PC-9 (cell line): Measurements from ENCODE around the gene TMEM44.

Experiments used
- EZH2 ChIP-seq: fragments of 200-600 bp; sonication (generic); IDR thresholded peaks from 2 replicates; pipeline ENCODE4 v1.8.0; 2017; ENCODE audit warnings: antibody characterized with exemption, low read depth
- TF ChIP-seq, protein P1 (sequence below): fragments of 200-600 bp; sonication (generic); conservative IDR thresholded peaks from 2 replicates; pipeline ENCODE4 v1.6.1; 2017; ENCODE audit warnings: mixed run types, antibody characterized with exemption, mild to moderate bottlenecking, moderate library complexity

DNA sequence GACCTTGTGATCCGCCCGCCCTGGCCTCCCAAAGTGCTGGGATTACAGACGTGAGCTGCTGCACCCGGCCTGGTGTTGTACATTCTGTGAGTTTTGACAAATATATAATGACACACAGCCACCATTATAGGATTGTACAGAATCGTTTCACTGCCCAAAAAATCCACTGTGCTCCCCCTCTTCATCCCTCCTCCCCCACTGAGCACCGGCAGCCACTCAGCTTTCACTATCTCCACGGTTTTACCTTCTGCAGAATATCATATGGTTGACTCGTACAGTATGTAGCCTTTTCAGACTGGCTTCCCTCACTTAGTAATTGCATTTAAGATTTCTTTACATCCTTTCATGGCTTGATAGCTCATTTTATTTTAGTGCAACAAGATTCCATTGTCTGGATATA, 89.7 kb downstream of the TMEM44 start:
- TF ChIP-seq, protein P1, sequence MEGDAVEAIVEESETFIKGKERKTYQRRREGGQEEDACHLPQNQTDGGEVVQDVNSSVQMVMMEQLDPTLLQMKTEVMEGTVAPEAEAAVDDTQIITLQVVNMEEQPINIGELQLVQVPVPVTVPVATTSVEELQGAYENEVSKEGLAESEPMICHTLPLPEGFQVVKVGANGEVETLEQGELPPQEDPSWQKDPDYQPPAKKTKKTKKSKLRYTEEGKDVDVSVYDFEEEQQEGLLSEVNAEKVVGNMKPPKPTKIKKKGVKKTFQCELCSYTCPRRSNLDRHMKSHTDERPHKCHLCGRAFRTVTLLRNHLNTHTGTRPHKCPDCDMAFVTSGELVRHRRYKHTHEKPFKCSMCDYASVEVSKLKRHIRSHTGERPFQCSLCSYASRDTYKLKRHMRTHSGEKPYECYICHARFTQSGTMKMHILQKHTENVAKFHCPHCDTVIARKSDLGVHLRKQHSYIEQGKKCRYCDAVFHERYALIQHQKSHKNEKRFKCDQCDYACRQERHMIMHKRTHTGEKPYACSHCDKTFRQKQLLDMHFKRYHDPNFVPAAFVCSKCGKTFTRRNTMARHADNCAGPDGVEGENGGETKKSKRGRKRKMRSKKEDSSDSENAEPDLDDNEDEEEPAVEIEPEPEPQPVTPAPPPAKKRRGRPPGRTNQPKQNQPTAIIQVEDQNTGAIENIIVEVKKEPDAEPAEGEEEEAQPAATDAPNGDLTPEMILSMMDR: no peak
- no peak for TF ChIP-seq EZH2
